Activated CD8-positive, alpha-beta memory T cell treated with anti-CD3 and anti-CD28 coated beads for 4 hours (primary cell): ENCODE results near the gene ARHGEF19.
"Not testable (repeated sequence)": the region's sequence is repeated elsewhere in the genome, so short reads cannot be mapped to it uniquely, and the experiment has no call there.

Source experiments
- DNase-seq, 2 donors: peaks; one replicate each; pipeline ENCODE4 v3.0.0-alpha.2; 2020; ENCODE audit warnings: low read depth in 2 of 2

The ARHGEF19 gene

DNA sequence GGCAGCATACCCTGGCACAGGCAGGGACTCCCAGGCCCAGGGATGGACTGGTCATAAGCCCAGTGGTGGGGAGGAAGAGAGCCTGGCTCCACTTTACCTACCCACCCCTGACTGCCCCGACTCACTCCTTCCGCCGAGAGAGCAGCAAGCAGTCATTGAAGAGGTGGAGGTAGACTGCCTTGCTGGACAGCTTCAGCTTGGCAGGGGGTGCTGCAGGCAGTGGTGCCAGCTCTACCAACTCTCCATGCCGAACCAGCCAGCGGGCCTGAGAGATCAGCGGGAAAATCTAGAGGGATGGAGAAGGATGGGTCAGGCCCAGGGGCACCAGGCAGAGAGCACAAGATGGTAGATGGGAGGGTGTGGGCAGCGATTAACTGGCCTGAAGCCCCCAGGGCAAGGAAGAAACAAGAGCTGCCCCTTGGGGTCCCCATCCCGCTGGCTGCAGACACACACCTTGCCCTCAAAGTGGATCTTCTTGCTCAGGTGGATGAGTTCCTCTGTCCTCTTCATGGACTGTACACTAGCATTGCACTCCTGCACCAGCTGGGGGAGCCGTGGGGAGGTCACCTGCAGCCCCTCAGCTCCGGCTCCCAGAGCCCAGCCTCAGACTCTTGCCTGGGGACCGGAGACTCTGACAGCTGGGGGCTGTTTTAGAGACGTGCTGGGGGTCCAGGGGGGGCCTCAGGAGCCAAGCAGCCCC is 7.7 kb downstream of the ARHGEF19 start:
- DNase-seq: peak in 1 of 2 donors; percentile 14

DNA sequence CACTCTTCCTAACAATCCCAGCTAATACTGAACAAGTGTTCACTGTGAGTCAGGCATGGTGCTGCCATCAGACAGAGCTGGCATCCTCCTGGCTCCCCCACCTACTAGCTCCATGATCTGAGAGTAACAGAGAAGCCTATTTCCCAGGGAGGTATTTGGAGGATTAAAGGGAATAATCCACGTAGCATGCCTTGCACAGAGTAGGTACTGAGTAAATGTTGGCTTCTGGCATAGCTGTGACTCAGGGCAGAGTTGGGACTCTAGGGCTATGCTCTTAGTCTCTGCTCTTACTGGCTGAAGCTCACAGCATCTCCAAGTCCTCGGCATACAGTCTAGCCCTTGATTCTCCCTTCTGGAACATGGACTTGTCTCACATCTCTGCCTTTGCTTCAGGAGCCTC is 8.2 kb downstream of the ARHGEF19 start:
- DNase-seq: no peak

DNA sequence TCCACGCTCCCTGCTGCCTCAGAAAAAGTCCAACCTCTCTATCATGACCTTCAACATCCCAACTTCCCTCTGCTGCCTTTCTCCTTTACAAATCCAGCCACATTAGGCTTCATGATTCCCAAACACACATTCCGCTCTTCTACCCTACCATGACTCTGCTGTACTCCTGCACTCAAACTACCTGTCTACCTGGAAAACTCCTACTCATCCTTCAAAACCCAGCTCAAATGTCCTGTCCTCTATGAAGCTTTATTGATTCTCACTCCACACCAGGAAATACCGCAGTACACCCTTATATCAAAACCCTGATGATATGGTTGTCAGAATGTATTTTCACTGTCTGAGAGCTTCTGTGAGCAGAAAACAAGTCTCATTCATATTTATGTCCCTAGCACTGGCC is 8.9 kb downstream of the ARHGEF19 start:
- DNase-seq: no peak

DNA sequence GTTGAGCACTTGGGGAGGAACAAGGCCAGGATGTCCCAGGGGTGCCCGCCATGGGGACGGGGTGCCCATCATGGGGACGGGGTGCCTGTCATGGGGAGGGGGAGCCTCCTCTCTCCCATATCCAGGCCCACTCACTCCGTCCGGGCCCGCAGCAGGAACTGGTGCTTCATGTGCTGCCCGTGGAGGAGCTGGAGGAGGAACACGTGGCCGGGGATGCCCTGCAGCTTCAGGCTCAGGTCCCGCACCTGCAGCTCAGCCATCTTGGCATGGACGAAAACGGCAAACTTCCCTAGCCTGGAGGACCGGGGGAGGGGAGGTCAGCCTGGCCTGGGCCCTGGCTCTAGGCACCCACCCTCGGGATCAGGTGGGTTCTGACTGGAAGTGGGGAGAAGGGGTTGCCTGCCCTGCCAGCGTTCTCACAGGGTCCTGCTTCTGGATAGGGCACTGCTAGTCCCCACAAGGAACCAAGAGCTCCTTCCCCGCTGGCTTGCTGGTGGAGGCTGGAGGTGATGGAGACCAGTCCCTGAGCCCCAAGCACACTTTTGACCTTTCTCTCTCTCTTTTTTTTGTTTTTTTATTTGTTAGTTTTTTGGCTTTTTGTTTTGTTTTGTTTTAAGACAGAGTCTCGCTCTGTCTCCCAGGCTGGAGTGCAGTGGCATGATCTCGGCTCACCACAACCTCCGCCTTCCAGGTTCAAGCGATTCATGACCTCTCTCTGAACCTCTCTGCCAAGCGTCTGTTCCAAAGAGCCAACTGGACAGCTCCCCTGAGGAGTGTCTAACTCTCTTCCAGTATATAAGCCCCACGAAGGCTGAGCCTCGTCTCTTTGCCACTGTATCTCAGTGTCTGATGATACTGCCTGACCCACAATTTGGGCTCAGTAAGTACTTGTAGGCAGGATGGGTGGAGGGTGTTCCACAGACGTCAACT is 9.9 kb downstream of the ARHGEF19 start:
- no peak for DNase-seq

DNA sequence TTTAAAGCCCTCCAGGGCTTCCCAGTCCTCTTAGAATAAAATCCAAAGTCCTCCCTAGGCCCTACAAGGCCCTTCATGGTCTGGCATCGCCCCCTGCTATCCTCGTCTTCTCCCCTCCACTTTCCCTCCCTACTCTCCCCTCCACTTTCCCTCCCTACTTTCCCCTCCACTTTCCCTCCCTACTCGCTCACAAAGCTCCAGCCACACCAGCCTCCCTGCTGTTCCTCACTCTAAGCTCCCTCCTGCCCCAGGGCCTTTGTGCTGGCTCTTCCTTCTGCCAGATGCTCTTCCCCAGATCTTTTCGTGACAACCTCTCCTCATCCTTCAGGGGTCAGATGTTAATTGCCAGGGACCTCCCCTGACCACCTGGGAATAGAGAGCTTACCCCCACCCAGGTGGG is 12.8 kb downstream of the ARHGEF19 start:
- no peak for DNase-seq

DNA sequence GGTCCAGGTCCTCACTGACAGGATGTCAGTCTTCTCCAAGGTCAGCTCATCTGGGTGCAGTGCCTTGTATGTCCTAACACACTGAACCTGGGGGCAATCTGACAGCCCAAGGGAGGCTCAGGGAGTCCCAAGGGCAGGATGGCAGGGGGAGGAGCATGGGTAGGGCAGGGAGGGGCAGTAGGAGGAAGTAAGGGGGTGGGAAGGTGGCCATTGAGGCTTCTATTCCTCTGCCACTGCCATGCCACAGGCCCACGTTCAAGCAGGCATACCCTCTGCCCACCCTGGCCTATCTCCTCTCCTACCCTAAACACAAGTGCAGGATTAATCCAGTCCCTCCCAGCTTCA is 13.3 kb downstream of the ARHGEF19 start:
- DNase-seq: no peak

DNA sequence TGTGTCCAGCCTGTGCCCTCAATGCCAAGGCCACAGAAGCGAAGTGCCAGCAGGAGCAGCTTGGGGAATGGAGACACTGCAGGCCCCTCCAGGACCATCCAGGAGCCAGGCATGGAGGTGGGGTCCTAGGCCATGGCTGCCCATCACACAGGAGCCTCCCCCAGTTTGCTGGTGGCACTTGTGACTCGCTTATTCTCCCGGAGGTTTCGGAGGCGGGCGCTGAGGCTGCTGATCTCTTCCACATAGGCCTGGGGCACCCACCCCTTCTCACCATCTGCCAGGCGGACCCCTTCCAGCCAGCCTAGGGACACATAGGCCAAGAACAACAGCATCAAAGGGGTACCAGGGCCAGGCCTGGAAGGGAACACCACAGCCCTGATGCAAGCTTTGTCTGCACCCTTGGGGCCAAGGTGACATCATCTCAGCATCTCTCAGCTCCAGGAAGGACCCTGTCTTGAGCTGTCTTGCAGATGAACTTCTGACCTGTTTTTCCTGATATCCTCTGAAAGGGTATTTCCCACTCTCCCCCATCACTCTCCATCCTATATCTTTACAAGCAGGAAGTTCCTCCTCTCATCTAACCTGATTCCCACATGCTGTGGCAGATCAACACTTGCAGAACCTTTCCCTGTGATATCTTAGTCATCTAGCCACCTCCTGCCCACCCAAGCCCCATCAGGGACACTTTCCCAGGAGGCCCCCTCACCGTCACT is 13.9 kb downstream of the ARHGEF19 start:
- no peak for DNase-seq

DNA sequence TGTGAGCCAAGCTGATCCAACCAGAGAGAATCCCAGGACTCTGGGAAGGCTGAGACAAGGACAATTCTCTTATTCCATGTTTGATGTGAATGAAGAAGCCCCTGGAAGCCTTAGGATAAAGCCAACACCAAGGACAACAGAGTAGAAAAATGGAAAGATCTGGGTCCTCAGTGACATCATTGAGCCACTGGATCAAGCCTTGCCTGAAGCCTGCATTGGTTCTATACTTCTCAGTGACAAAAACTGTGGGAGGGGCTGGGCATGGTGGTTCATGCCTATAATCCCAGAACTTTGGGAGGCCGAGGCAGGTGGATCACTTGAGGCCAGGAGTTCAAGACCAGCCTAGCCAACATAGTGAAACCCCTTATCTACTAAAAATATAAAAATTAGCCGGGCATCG is 15.6 kb downstream of the ARHGEF19 start:
- DNase-seq: no peak

DNA sequence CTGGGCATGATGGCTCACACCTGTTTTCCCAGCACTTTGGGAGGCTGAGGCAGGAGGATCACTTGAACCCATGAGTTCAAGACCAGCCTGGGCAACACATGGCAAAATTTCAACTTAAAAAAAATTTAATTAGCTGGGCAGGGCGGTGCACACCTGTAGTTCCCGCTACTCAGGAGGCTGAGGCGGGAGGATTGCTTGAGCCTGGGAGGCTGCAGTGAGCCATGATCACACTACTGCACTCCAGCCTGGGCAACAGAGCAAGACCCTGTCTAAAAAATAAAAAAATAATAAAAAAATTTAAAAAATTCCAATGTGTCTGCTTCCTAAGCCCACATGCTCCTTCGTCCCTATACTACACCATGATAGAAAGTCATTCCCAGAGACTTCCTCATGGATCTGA is 16.3 kb downstream of the ARHGEF19 start:
- not testable (repeated sequence) for DNase-seq

DNA sequence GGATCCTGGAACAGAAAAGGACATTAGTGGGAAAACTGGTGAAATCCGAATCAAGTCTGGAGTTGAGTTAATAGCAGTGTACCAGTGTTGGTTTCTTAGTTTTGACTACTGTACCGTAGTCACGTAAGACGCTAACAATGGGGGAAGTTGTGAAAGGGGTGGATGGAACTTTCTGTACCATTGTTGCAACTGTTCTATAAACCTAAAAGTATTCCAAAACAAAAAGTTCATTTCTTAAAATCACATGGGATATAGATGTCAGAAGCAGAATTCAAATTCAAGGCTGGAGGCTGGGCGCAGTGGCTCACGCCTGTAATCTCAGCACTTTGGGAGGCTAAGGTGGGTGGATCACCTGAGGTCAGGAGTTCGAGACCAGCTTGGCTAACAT is 16.9 kb downstream of the ARHGEF19 start:
- DNase-seq: no peak

DNA sequence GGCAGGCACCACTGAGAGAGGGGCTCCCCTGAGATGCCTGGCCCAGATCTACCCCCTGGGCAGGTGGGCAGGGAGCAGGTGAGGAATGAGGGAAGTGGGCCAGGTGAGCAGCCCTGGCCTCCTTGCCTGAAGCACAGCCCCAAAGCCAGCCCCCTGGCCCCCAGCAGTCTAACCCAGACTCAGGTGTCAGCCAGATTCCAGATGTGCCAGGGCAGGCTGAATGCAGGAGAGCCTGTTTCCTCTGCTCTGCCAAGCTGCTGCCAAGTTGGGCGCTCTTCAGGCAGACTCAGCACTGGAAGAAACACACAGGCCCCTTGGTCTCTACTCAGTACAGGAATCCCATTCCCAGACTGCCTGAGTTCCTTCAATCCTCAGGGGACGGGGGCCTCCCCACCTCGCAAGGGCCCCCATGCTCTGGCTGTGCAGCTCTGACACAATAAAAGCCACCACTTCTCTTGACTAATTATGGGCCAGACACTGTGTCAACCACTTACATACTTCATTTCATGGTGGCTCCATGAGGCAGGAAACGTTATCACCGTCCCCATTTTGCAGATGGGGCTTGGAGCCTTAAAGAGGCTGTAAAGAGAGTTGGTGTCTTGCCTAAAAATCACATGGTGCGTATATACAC is 20.4 kb downstream of the ARHGEF19 start:
- DNase-seq: no peak

DNA sequence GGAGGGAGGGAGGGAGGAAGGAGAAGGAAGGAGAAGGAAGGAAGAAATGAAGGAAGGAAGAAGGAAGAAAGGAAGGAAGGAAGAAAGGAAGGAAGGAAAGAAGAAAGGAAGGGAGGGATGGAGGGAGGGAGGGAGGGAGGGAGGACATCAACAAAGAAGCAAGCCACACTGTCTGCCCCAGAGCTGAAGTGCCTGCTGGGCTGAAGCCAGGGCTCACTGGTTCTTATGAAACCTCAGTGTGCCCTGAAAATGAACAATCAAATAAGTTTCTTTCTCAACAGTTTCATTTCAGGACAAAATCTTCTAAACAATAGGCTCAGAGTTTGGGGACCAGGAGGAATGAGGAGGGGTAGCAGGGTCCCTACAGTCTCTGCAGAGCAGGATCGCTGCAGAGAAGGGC is 21.1 kb downstream of the ARHGEF19 start:
- no peak for DNase-seq

DNA sequence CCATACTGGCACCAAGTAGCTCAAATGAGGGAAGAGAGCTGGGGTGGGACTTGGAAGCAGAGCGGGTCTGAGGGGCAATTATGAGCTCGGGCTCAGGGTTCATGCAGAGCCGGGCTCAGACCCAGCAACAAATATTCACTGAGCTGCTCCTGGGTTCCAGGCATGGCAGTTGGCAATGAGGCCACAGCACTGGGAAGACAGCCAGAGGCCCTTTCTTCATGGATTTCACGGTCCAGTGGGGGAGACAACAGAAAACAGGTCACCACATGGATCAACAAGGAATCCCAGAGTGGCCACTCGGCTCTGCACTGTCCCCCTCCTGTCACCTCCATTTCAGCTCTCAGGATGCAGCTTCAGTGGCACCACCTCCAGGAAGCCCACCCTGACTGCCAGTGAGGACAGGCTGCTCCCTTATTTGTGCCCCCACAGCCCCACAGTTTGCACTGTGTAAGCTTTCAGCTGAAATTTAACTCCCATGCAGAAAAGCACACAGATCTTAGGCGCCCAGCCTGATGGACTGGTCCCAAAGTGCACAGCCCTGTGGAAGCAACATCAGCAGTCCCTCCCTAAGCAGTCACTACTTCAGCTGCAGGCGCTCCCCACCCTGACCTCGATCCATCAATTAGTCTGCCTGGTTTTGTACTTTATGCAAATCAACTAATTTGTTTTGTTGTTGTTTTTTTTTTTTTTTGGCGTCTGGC is 22.4 kb downstream of the ARHGEF19 start:
- DNase-seq: no peak

DNA sequence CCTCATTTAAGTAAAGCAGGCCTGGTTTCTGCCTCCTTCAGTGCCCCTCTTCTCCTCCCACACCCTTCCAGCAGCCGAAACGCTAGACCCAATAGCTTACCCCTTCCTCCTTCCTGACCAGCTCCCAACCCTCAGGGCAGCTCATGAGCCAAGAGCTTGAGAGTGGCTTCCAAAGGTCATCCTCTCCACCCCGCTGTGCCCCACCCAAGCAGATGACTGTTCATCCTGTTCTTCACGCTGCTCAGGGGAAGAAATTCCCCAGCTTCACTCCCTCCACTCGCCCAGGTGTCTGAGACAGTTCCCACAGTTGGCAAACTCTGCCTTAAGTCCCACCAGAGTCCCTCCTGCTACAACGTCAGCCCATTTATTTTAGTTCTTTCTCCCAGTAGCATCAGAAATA is 23.4 kb downstream of the ARHGEF19 start:
- no peak for DNase-seq

DNA sequence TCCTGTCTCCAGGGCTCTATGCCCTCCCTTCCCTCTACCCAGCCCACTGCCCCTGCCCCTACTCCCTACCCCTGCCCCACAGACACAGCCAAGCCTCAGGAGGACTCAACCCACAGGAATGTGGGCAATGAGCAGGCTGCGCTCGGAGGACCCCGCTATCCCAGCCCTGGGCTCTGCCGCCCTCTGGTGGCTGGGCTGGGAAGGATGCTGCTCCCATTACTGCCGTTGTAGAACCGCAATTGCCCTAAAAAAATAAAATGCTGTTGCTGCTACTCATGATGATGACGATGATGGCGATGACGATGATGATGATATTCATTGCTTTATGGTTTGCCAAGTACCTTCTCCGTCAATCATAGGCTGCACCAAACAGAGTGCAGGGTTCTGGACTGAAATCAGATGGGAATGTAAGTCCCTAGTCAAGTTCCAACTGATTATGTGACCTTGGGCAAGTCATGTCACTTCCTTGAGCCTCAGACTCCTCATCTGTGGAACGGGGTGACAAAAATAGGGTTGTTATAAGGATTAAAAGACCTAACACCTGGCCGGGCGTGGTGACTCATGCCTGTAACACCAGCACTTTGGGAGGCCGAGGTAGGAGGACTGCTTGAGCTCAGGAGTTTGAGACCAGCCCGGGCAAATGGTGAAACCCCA is 24.6 kb downstream of the ARHGEF19 start:
- peak; percentile 48 to 59 for DNase-seq

DNA sequence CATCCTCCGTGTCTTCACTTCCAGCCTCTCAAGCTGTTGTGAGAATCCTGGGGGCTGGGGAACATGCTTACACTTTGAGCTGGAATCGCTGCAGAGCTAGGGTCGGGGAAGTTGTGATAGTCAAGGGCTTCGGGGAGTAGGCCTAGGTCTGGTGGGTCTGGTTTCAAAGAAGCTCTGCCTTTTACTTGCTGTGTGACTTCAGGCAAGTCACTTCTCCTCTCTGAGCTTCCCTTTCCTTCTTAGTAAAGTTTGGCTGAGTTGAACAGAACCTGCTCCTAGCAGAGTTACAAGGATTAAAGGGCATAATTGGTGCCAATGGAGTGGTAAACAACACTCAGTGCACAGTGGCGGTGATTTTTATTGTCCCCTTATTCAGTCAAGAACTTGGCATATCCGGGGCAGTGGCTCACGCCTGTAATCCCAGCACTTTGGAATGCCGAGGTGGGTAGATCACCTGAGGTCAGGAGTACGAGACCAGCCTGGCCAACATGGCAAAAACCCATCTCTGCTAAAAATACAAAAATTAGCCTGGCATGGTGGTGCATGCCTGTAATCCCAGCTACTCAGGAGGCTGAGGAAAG is 25.7 kb downstream of the ARHGEF19 start:
- DNase-seq: no peak

DNA sequence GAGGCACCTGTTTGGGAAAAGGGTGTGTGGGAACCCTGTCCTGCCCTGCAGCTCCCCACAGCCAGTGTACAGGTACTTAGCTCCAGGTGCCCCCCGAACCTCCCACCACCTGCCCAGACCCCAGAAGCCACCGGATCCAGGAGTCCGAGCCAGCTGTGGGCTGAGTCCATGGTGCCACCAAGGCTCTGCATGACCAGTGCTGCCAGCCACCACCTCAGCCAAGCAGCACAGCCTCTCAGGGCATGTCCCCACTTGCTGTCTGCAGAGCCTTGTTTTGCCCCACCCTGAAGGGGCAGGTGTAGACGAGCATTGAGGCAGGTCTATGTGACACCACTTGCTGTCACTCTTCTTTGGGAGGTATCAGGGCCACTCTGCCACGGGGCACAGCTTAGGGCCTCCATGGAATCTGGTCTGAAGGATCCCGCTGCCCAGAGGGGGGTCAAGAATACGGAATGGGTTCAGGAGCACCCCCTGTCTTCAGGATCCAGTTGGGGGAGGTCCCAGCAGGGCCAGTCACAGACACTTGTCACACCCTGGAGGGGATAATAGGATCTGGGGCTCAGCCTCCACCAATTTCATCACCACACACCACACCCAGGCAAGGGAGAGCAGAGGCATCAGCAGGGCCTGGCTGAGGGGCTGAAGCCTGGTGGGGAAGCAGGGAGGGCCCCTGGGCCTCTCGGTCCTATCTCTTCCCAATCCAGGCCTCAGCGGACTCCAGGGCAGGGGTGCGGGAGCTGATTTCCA is 27.7 kb downstream of the ARHGEF19 start:
- DNase-seq: no peak

DNA sequence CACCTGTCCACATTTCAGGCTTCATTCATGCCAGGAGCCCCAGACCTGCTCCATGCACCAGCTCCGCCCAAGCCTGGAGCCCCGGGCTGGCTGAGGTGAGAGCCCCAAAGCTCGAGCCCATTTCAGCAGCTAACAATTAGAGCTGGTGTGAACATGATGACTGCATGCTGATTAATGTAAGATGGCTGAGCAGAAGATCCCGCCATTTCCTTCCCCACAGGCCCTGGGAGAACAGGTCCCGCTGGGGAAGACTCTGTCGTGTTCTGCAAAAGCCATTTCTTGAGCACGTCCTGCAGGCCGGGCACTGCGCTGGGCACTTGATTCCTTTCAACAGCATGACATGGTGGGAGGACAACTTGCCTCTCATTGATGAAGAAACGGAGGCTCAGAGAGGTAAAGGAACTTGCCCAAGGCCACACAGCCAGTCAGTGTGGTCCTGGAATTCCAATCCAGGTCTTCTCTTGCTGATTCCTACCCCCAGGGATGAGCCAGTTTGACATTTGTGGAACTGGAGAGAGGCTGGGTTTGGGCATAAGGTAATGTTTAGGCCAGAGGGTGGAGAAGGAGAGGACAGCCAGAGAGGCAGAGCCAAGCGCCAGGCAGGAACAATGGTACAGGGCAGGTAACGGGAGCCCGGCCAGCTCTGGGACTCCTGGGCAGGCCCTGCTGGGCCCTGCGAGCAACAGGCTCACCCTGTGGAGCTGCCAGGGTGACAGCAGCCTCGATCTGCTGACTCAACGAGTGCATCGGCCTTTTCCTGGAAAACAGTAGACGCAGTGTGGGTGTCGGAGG is 28.5 kb downstream of the ARHGEF19 start:
- DNase-seq: no peak

DNA sequence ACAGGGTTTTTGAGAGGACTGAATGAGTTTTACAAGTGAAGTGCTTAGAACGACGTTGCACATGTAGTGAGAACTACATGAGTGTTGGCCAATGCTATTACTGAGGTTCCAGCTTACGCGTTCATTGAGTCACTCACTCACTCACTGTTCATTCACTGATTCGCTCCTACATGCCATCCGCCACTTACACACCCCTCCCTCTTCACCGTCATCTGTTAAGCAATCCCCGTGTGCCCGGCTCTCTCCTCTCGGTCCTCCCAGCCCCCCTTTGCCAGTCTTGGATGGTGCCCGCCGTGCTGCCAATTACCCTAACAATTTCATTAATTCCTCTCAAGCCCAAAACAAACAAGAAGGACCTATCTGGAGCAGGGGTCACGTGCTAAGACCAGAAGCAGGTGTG is 29.3 kb downstream of the ARHGEF19 start:
- no peak for DNase-seq
